Smooth muscle cell (in vitro differentiated cells): Measurements from ENCODE around the gene MMAB. TPM values are rescaled to one million over a fixed set of nuclear protein-coding genes. Genes with fewer than 3 reads are reported as not detected.

Experiments
- DNase-seq: peaks from one replicate; lab custom pipeline; 2025; ENCODE audit not compliant: unreplicated experiment; lab: John Stamatoyannopoulos, UW
- H2AFZ ChIP-seq: fragments of 200-600 bp; sonication (generic); 2 replicates; pipeline ENCODE4 v1.6.0; 2016; ENCODE audit warnings: antibody characterized with exemption, low read depth, mild to moderate bottlenecking
- H3F3A ChIP-seq: fragments of 200-600 bp; sonication (generic); 2 replicates; pipeline ENCODE4 v1.6.0; 2017; ENCODE audit warnings: antibody characterized with exemption, low read depth
- H3K27ac ChIP-seq: fragments of 200-600 bp; sonication (generic); 2 replicates; pipeline ENCODE4 v1.5.1; 2016; ENCODE audit warnings: low read depth, mild to moderate bottlenecking
- H3K27me3 ChIP-seq: fragments of 200-600 bp; sonication (generic); 2 replicates; pipeline ENCODE4 v1.6.1; 2016; ENCODE audit warnings: low read depth, mild to moderate bottlenecking
- H3K36me3 ChIP-seq: fragments of 200-600 bp; sonication (generic); 2 replicates; pipeline ENCODE4 v1.5.1; 2016; ENCODE audit warnings: low read depth
- H3K4me1 ChIP-seq: fragments of 200-600 bp; sonication (generic); 2 replicates; pipeline ENCODE4 v1.5.1; 2016; ENCODE audit warnings: low read depth
- H3K4me2 ChIP-seq: fragments of 200-600 bp; sonication (generic); 2 replicates; pipeline ENCODE4 v1.6.0; 2016; ENCODE audit warnings: mild to moderate bottlenecking
- H3K4me3 ChIP-seq: fragments of 200-600 bp; sonication (generic); 2 replicates; pipeline ENCODE4 v1.5.1; 2016; ENCODE audit warnings: mild to moderate bottlenecking
- H3K79me2 ChIP-seq: fragments of 200-600 bp; sonication (generic); 2 replicates; pipeline ENCODE4 v1.6.0; 2016; ENCODE audit warnings: low read depth, mild to moderate bottlenecking
- H3K9ac ChIP-seq: fragments of 200-600 bp; sonication (generic); 2 replicates; pipeline ENCODE4 v1.6.0; 2016; ENCODE audit warnings: low read depth
- H3K9me3 ChIP-seq: fragments of 200-600 bp; sonication (generic); replicated peaks from 2 replicates; pipeline ENCODE4 v1.5.1; 2016; ENCODE audit warnings: low read depth
- H4K20me1 ChIP-seq: fragments of 200-600 bp; sonication (generic); 2 replicates; pipeline ENCODE4 v1.6.0; 2016; ENCODE audit warnings: low read depth
- CTCF ChIP-seq: fragments of 200-600 bp; sonication (generic); IDR thresholded peaks from 2 replicates; pipeline ENCODE4 v1.5.1; 2017; ENCODE audit warnings: borderline replicate concordance, mild to moderate bottlenecking, antibody characterized with exemption; ENCODE audit not compliant: insufficient read depth, poor library complexity, severe bottlenecking
- WGBS: methylation state at CpG from one replicate; pipeline ENCODE4 v1.1.7; 2016; ENCODE audit warnings: low lambda C conversion rate; 5-methylcytosine and 5-hydroxymethylcytosine counted together
- polyA plus RNA-seq: library from polyadenylated mRNA; unstranded; fragments of >200 nt; fragmentation: Nextera tagmentation; extraction: Ambion mirVana; gene quantifications from 2 replicates; pipeline ENCODE4 v1.2.1, GENCODE V29; 2016
- total RNA-seq: library from RNA; depleted of rRNA; stranded (reverse); fragments of >200 nt; gene quantifications from 2 replicates; pipeline ENCODE4 v1.2.3, GENCODE V29; 2014

MMAB gene
- total and polyA plus RNA-seq, 2 experiments from 2014 or later = 20.2 to 51.7 TPM

DNA sequence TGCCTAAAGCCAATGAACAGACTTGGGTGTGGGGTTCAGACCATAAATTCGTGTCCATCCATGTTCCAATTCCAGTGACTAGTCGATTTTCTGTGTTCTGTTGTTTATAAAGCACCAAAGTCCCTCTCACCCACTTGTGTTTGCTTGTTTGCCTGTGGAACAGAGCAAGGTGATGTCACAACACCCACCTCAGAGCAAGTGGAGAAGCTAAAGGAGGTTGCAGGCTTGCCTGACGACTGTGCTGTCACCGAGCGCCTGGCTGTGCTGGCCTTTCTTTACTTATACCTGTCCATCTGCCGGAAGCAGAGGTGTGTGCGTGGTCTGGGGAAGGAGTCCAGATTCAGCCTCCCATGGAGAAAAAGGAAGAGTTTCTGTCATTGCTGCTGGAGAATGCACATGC, 6.3 kb upstream of the MMAB start:
- no peak for TF ChIP-seq CTCF
- H3K9me3 ChIP-seq = no peaks in the 10 kb centered on the region
- H3K27me3 ChIP-seq = no peaks in the 10 kb centered on the region
- H3K9ac ChIP-seq = no peak overlapping the region
- H4K20me1 ChIP-seq = peaks cover 5% of the 10 kb centered on the region
- H3K27ac ChIP-seq = no peak overlapping the region
- H3F3A ChIP-seq = peaks cover 3% of the 10 kb centered on the region
- H3K79me2 ChIP-seq = peaks cover 22% of the 10 kb centered on the region
- H3K4me2 ChIP-seq = no peak overlapping the region
- H2AFZ ChIP-seq = no peak overlapping the region
- H3K4me3 ChIP-seq = no peak overlapping the region
- no peak for DNase-seq
- WGBS = 94% methylated on average over 7 of the region's 7 CpGs
- peaks cover 5% of the 10 kb centered on the region for H3K4me1 ChIP-seq
- peaks cover 4% of the 10 kb centered on the region for H3K36me3 ChIP-seq

GRCh38 chr12:109578330-109578927, 5.1 kb upstream of the MMAB start:
- Histone ChIP-seq H3K9ac (no peak overlapping the region), H3K4me3 (no peak overlapping the region), H3K4me1 (peaks cover 11% of the 10 kb centered on the region), H3K36me3 (peaks cover 4% of the 10 kb centered on the region), H3K4me2 (no peak overlapping the region), H2AFZ (no peak overlapping the region), H3F3A (peaks cover 3% of the 10 kb centered on the region), H3K79me2 (peaks cover 32% of the 10 kb centered on the region), H3K27me3 (no peaks in the 10 kb centered on the region), H3K27ac (no peak overlapping the region), H3K9me3 (no peaks in the 10 kb centered on the region), H4K20me1 (no peaks in the 10 kb centered on the region)
- no peak for DNase-seq
- TF ChIP-seq CTCF = no peak
- 87% methylated on average over 8 of the region's 8 CpGs for WGBS

- Histone ChIP-seq H3K9ac (no peak overlapping the region), H3K4me1 (peaks cover 18% of the 10 kb centered on the region), H3K4me2 (no peak overlapping the region)
Observed at GRCh38 chr12:109577311-109577710, 4.0 kb upstream of the MMAB start.

More at GRCh38 chr12:109577311-109577710, 4.0 kb upstream of the MMAB start:
- Histone ChIP-seq H4K20me1 (no peaks in the 10 kb centered on the region), H3K9me3 (no peaks in the 10 kb centered on the region), H3K36me3 (peaks cover 4% of the 10 kb centered on the region), H3K27ac (no peak overlapping the region), H2AFZ (no peak overlapping the region), H3K4me3 (no peak overlapping the region), H3K79me2 (peaks cover 32% of the 10 kb centered on the region), H3F3A (peaks cover 3% of the 10 kb centered on the region), H3K27me3 (no peaks in the 10 kb centered on the region)
- no peak for DNase-seq
- 89% methylated on average over 1 of the region's 1 CpG for WGBS
- TF ChIP-seq CTCF = no peak
